Stimulated activated CD4-positive, alpha-beta T cell treated with anti-CD3 and anti-CD28 coated beads, TNF-alpha, amount 100 ng/mL, for 48 hours (primary cell): ENCODE measurements around the gene TMED10.
"Not testable (repeated sequence)": the region's sequence is repeated elsewhere in the genome, so short reads cannot be mapped to it uniquely, and the experiment has no call there.

Experiments used
- DNase-seq, 3 donors: peaks; one replicate each; pipeline ENCODE4 v3.0.0-alpha.2; 2020; ENCODE audit warnings: low read depth in 3 of 3

The TMED10 gene

GRCh38 chr14:75127474-75127820, 49.0 kb downstream of the TMED10 start:
- DNase-seq = not testable (repeated sequence)

GRCh38 chr14:75126679-75127473, 49.5 kb downstream of the TMED10 start, which contains the start of gene NEK9:
NEK9 (minus strand) TSS chr14:75127048; CDS start chr14:75126921, 127 bp downstream.
- DNase-seq = peak; percentile 82 to 87 (median 84)

- no peak for DNase-seq
Observed at GRCh38 chr14:75126121-75126544, 50.3 kb downstream of the TMED10 start.

- no peak for DNase-seq
Observed at GRCh38 chr14:75125617-75126016, 50.8 kb downstream of the TMED10 start.

- DNase-seq = peak in 1 of 3 donors; percentile 8
Observed at GRCh38 chr14:75123991-75124390, 52.4 kb downstream of the TMED10 start.

- DNase-seq = no peak
Observed at GRCh38 chr14:75121552-75121951, 54.9 kb downstream of the TMED10 start.

GRCh38 chr14:75120541-75121291, 55.7 kb downstream of the TMED10 start:
- no peak for DNase-seq

- no peak for DNase-seq
Observed at GRCh38 chr14:75119056-75119455, 57.4 kb downstream of the TMED10 start.

GRCh38 chr14:75113932-75114539, 62.4 kb downstream of the TMED10 start:
- DNase-seq = no peak

- DNase-seq = no peak
Observed at GRCh38 chr14:75109877-75110276, 66.5 kb downstream of the TMED10 start.

- no peak for DNase-seq
Observed at GRCh38 chr14:75107186-75107585, 69.2 kb downstream of the TMED10 start.

GRCh38 chr14:75101491-75101890, 74.9 kb downstream of the TMED10 start:
- no peak for DNase-seq

- DNase-seq = no peak
Observed at GRCh38 chr14:75098682-75099081, 77.7 kb downstream of the TMED10 start.

GRCh38 chr14:75098212-75098611, 78.2 kb downstream of the TMED10 start:
- no peak for DNase-seq

GRCh38 chr14:75096959-75097358, 79.5 kb downstream of the TMED10 start:
- no peak for DNase-seq

GRCh38 chr14:75095690-75096089, 80.7 kb downstream of the TMED10 start:
- DNase-seq = no peak

GRCh38 chr14:75094896-75095295, 81.5 kb downstream of the TMED10 start:
- no peak for DNase-seq

- no peak for DNase-seq
Observed at GRCh38 chr14:75092698-75093097, 83.7 kb downstream of the TMED10 start.

- no peak for DNase-seq
Observed at GRCh38 chr14:75091251-75091650, 85.2 kb downstream of the TMED10 start.

- DNase-seq = no peak
Observed at GRCh38 chr14:75090353-75090752, 86.1 kb downstream of the TMED10 start.

GRCh38 chr14:75088566-75089373, 87.6 kb downstream of the TMED10 start:
- DNase-seq = peak in 1 of 3 donors; percentile 37

GRCh38 chr14:75088153-75088552, 88.3 kb downstream of the TMED10 start:
- no peak for DNase-seq
